Testis (tissue), 2 donors: ENCODE results near the gene TBX4.

ENCODE experiments used
- POLR2A ChIP-seq: fragments of 450-650 bp; IDR thresholded peaks from one replicate; pipeline ENCODE4 v1.6.1; 2017; ENCODE audit warnings: antibody characterized with exemption, mild to moderate bottlenecking, moderate library complexity
- TF ChIP-seq, protein P1 (sequence below), 3 experiments: fragments of 450-650 bp in 2 of 3; fragments of 200-600 bp in 1 of 3; sonication (generic) in 1 of 3; IDR thresholded peaks; one replicate each; pipeline ENCODE4 v1.5.1; 2016 to 2019; ENCODE audit warnings: antibody characterized with exemption in 3 of 3, mild to moderate bottlenecking in 2 of 3, moderate library complexity in 1 of 3

DNA sequence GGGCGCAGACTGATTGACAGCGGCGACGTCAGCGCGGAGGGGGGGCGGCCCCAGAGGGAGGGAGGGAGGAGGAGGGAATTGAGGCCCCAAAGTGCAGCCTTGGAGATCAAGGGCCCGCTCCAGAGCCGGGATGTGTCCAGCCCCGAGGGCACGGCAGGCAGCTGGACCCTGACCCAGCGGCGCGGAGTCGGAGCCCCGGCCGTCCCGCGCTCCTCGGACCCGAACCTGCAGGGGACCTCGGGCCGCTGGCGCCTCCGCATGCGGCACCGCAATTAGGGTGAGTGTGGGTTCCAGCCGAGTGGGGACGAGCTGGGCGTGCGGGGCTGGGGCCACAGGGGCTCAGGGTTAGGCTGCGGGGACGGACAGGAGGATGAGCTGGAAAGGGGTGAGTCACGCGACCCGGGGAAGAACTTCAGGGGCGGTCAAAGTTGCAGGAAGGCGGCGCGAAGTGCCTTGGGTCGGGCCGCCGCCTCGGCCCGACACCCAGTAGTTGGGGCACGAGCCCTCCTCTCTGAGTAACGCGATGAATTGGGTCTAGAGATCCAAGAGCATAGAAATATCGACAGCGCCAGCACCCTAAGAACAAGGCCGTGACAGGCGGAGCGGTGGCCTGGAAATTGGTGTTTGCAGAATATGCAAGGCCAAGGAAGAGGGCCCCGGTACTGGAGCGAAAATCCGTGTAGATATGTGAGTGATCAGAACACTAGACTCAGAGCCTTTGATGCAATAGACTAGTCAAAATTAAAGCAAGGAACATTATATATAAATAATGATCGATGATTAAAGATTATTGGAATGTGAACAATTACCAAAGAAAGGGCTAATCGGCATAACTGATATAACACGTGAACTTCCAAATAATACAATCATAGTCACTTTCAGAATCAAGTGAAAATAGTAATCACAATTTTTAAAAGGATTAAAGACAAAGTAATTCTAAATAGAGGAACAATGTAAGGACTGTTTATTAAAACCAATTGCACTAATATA lies at the start of gene TBX4:
- TF ChIP-seq, protein P1, sequence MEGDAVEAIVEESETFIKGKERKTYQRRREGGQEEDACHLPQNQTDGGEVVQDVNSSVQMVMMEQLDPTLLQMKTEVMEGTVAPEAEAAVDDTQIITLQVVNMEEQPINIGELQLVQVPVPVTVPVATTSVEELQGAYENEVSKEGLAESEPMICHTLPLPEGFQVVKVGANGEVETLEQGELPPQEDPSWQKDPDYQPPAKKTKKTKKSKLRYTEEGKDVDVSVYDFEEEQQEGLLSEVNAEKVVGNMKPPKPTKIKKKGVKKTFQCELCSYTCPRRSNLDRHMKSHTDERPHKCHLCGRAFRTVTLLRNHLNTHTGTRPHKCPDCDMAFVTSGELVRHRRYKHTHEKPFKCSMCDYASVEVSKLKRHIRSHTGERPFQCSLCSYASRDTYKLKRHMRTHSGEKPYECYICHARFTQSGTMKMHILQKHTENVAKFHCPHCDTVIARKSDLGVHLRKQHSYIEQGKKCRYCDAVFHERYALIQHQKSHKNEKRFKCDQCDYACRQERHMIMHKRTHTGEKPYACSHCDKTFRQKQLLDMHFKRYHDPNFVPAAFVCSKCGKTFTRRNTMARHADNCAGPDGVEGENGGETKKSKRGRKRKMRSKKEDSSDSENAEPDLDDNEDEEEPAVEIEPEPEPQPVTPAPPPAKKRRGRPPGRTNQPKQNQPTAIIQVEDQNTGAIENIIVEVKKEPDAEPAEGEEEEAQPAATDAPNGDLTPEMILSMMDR (IDR thresholded peaks at IDR 0.05), result no peak
- TF ChIP-seq POLR2A, result no peak
